HL-60 (cell line): ENCODE data around the gene AP2A1.

Experiments used
- CTCF ChIP-seq: IDR thresholded peaks from one replicate; pipeline ENCODE4 v1.5.1; 2011; ENCODE audit warnings: low read length, control low read depth, inconsistent platforms; ENCODE audit not compliant: insufficient read depth
- POLR2AphosphoS5 ChIP-seq: IDR thresholded peaks from 2 replicates; pipeline ENCODE4 v1.6.1; 2012; ENCODE audit warnings: low read depth

- no peak for TF ChIP-seq CTCF
- TF ChIP-seq POLR2AphosphoS5 = no peak
These were observed 26.7 kb downstream of the AP2A1 start for GRCh38 chr19:49793561-49793840.
